Neural cell (in vitro differentiated cells): ENCODE data around the gene LRRC3. TPM values are rescaled to one million over a fixed set of nuclear protein-coding genes. Genes with fewer than 3 reads are reported as not detected.

ENCODE experiments used
- H2AFZ ChIP-seq: fragments of 200-600, 300-800 bp; sonication (generic), shearing (Covaris generic); 2 replicates; pipeline ENCODE4 v1.6.0; 2014; ENCODE audit warnings: low read depth, mild to moderate bottlenecking, antibody characterized with exemption, low read length, moderate library complexity
- H3F3A ChIP-seq: fragments of 200-600 bp; shearing (Covaris generic); 2 replicates; pipeline ENCODE4 v1.6.1; 2016; ENCODE audit warnings: mild to moderate bottlenecking, moderate library complexity, mixed read lengths, antibody characterized with exemption, low read length; ENCODE audit not compliant: insufficient read depth, poor library complexity, severe bottlenecking
- H3K27ac ChIP-seq: fragments of 200-600, 300-800 bp; sonication (generic), shearing (Covaris generic); 2 replicates; pipeline ENCODE4 v1.5.1; 2014; ENCODE audit warnings: mild to moderate bottlenecking, low read length, moderate library complexity
- H3K27me3 ChIP-seq: fragments of 300-800, 200-600 bp; sonication (generic), shearing (Covaris generic); 2 replicates; pipeline ENCODE4 v1.6.0; 2014; ENCODE audit warnings: mild to moderate bottlenecking, low read depth, low read length, moderate library complexity; ENCODE audit not compliant: insufficient read depth
- H3K36me3 ChIP-seq: fragments of 300-800, 200-600 bp; sonication (generic), shearing (Covaris generic); 2 replicates; pipeline ENCODE4 v1.5.1; 2014; ENCODE audit warnings: mild to moderate bottlenecking, antibody characterized with exemption, low read length, moderate library complexity; ENCODE audit not compliant: insufficient read depth
- H3K4me2 ChIP-seq: fragments of 300-800, 200-600 bp; sonication (generic), shearing (Covaris generic); 2 replicates; pipeline ENCODE4 v1.6.0; 2014; ENCODE audit warnings: mild to moderate bottlenecking, low read length
- H3K4me3 ChIP-seq: fragments of 300-800, 200-600 bp; sonication (generic), shearing (Covaris generic); 2 replicates; pipeline ENCODE4 v1.5.1; 2014; ENCODE audit warnings: mild to moderate bottlenecking, low read length, moderate library complexity
- H3K79me2 ChIP-seq: fragments of 200-600 bp; shearing (Covaris generic); replicated peaks from 2 replicates; pipeline ENCODE4 v1.6.0; 2014; ENCODE audit warnings: mild to moderate bottlenecking, low read length, moderate library complexity; ENCODE audit not compliant: insufficient read depth
- H3K9ac ChIP-seq: fragments of 300-800, 200-600 bp; sonication (generic), shearing (Covaris generic); 2 replicates; pipeline ENCODE4 v1.6.1; 2016; ENCODE audit warnings: mild to moderate bottlenecking, low read length, mixed read lengths
- H3K9me2 ChIP-seq: fragments of 200-600 bp; shearing (Covaris generic); 2 replicates; pipeline ENCODE4 v1.6.1; 2016; ENCODE audit warnings: mild to moderate bottlenecking, low read length, mixed read lengths; ENCODE audit not compliant: insufficient read depth
- H3K9me3 ChIP-seq: fragments of 200-600, 300-800 bp; sonication (generic), shearing (Covaris generic); 2 replicates; pipeline ENCODE4 v1.6.1; 2016; ENCODE audit warnings: mild to moderate bottlenecking, mixed run types, low read length, moderate library complexity, mixed read lengths
- H4K20me1 ChIP-seq: fragments of 200-600 bp; shearing (Covaris generic); 2 replicates; pipeline ENCODE4 v1.6.1; 2016; ENCODE audit warnings: mild to moderate bottlenecking, mixed run types; ENCODE audit not compliant: insufficient read depth
- EP300 ChIP-seq: fragments of 450-650 bp; conservative IDR thresholded peaks from 2 replicates; pipeline ENCODE4 v1.6.1; 2014; ENCODE audit warnings: antibody characterized with exemption, mild to moderate bottlenecking, moderate library complexity; ENCODE audit not compliant: poor library complexity, severe bottlenecking
- EZH2 ChIP-seq: fragments of 200-600, 300-800 bp; shearing (Covaris generic), sonication (generic); IDR thresholded peaks from 2 replicates; pipeline ENCODE4 v1.6.1; 2014; ENCODE audit warnings: antibody characterized with exemption, low read length, borderline replicate concordance, mild to moderate bottlenecking; ENCODE audit not compliant: insufficient read depth, poor library complexity, severe bottlenecking
- MXI1 ChIP-seq: fragments of 450-650 bp; conservative IDR thresholded peaks from 2 replicates; pipeline ENCODE4 v1.6.1; 2014; ENCODE audit warnings: antibody characterized with exemption, mild to moderate bottlenecking; ENCODE audit not compliant: poor library complexity, severe bottlenecking
- POLR2AphosphoS5 ChIP-seq: IDR thresholded peaks from 2 replicates; pipeline ENCODE4 v1.6.1; 2012
- RAD21 ChIP-seq: fragments of 450-650 bp; conservative IDR thresholded peaks from 2 replicates; pipeline ENCODE4 v1.6.1; 2014; ENCODE audit warnings: antibody characterized with exemption, mild to moderate bottlenecking, moderate library complexity
- SMC3 ChIP-seq: fragments of 450-650 bp; conservative IDR thresholded peaks from 2 replicates; pipeline ENCODE4 v1.6.1; 2014; ENCODE audit warnings: antibody characterized with exemption, mild to moderate bottlenecking, moderate library complexity; ENCODE audit not compliant: poor library complexity
- TAF1 ChIP-seq: IDR thresholded peaks from 2 replicates; pipeline ENCODE4 v1.6.1; 2012; ENCODE audit warnings: low read depth
- polyA plus RNA-seq: library from polyadenylated mRNA; depleted of rRNA; stranded (reverse); fragments of >200 nt; gene quantifications from 2 replicates; pipeline ENCODE4 v1.2.3, GENCODE V29; 2014
- small RNA-seq, 3 experiments: library from RNA; depleted of rRNA; stranded (forward); fragments of <200 nt; gene quantifications; one replicate each; pipeline ENCODE3, GENCODE V24; 2012
- TF ChIP-seq, protein P1 (sequence below): fragments of 450-650 bp; IDR thresholded peaks from 2 replicates; pipeline ENCODE4 v1.5.1; 2014; ENCODE audit warnings: antibody characterized with exemption, mild to moderate bottlenecking, moderate library complexity; ENCODE audit not compliant: poor library complexity, severe bottlenecking
- TF ChIP-seq, protein P2 (sequence below): IDR thresholded peaks from 2 replicates; pipeline ENCODE4 v1.6.1; 2012; ENCODE audit warnings: borderline replicate concordance

Gene LRRC3
- polyA plus RNA-seq, 1 donor from 2014 or later, result 3.8 TPM

DNA sequence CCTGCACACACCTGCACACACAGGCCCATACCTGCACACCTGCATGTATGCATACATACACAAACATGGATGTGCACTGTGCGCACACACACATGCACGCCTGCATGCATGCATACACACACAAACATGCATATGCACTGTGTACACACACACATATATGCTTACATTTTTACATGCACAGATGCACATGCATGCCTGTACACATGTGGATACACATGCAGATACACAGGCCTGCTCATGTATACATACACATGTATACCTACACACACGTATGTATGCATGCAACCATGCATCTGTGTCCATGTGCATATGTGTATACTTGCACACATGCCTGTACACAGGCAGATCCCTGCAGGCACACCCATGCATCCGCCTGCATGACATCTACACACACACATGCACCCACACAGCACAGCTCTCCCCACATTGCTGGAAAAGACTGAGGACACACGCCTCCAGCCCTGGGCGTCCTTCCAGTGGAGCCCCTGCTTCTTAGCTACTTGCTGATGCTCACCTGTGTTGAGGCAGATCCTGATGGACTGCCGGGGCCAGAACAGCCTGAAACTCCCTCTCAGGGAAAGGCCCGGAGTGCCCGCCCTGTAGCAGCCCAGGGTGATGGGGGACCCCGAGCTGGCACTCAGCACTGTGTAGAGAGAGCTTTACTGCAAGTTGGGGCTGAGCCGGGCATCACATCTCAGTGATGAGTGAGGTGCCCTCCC lies 56.1 kb downstream of the LRRC3 start:
- Histone ChIP-seq H3K4me3 (no peak overlapping the region), H3K9ac (no peak overlapping the region), H2AFZ (no peak overlapping the region), H4K20me1 (no peaks in the 10 kb centered on the region), H3K9me3 (no peaks in the 10 kb centered on the region), H3K79me2 (no peaks in the 10 kb centered on the region), H3K27me3 (no peaks in the 10 kb centered on the region), H3K4me2 (no peak overlapping the region), H3K27ac (no peak overlapping the region), H3K36me3 (no peaks in the 10 kb centered on the region), H3F3A (no peaks in the 10 kb centered on the region), H3K9me2 (no peaks in the 10 kb centered on the region)
- TF ChIP-seq SMC3 (no peak), RAD21 (no peak), EZH2 (no peak), POLR2AphosphoS5 (no peak), MXI1 (no peak), TAF1 (no peak), EP300 (no peak)
- TF ChIP-seq, protein P1, sequence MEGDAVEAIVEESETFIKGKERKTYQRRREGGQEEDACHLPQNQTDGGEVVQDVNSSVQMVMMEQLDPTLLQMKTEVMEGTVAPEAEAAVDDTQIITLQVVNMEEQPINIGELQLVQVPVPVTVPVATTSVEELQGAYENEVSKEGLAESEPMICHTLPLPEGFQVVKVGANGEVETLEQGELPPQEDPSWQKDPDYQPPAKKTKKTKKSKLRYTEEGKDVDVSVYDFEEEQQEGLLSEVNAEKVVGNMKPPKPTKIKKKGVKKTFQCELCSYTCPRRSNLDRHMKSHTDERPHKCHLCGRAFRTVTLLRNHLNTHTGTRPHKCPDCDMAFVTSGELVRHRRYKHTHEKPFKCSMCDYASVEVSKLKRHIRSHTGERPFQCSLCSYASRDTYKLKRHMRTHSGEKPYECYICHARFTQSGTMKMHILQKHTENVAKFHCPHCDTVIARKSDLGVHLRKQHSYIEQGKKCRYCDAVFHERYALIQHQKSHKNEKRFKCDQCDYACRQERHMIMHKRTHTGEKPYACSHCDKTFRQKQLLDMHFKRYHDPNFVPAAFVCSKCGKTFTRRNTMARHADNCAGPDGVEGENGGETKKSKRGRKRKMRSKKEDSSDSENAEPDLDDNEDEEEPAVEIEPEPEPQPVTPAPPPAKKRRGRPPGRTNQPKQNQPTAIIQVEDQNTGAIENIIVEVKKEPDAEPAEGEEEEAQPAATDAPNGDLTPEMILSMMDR, result no peak
- TF ChIP-seq, protein P2, sequence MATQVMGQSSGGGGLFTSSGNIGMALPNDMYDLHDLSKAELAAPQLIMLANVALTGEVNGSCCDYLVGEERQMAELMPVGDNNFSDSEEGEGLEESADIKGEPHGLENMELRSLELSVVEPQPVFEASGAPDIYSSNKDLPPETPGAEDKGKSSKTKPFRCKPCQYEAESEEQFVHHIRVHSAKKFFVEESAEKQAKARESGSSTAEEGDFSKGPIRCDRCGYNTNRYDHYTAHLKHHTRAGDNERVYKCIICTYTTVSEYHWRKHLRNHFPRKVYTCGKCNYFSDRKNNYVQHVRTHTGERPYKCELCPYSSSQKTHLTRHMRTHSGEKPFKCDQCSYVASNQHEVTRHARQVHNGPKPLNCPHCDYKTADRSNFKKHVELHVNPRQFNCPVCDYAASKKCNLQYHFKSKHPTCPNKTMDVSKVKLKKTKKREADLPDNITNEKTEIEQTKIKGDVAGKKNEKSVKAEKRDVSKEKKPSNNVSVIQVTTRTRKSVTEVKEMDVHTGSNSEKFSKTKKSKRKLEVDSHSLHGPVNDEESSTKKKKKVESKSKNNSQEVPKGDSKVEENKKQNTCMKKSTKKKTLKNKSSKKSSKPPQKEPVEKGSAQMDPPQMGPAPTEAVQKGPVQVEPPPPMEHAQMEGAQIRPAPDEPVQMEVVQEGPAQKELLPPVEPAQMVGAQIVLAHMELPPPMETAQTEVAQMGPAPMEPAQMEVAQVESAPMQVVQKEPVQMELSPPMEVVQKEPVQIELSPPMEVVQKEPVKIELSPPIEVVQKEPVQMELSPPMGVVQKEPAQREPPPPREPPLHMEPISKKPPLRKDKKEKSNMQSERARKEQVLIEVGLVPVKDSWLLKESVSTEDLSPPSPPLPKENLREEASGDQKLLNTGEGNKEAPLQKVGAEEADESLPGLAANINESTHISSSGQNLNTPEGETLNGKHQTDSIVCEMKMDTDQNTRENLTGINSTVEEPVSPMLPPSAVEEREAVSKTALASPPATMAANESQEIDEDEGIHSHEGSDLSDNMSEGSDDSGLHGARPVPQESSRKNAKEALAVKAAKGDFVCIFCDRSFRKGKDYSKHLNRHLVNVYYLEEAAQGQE, result no peak

Small RNA genes within 50 kb of the gene (small RNA-seq; reads per million reads assigned to genes)
- 0 reads per million in 3 experiments for gene RF00285

Other genes with a start within 250 kb of the LRRC3 start
- not detected in 2 replicates for gene ICOSLG, start 214.6 kb upstream of the LRRC3 start, polyA plus RNA-seq
- gene DNMT3L, start 193.6 kb upstream of the LRRC3 start, polyA plus RNA-seq, result not detected in 2 replicates
- gene AIRE, start 169.6 kb upstream of the LRRC3 start, polyA plus RNA-seq, result not detected in 2 replicates
- 79.6 and 94.4 TPM in 2 replicates for gene PFKL, start 155.5 kb upstream of the LRRC3 start, polyA plus RNA-seq
- gene CFAP410, start 116.1 kb upstream of the LRRC3 start, polyA plus RNA-seq, result 36.0 and 36.5 TPM in 2 replicates
- 0.14 and 0.16 TPM in 2 replicates for gene TRPM2, start 101.9 kb upstream of the LRRC3 start, polyA plus RNA-seq
- not detected in 2 replicates for gene KRTAP10-1, start 84.7 kb downstream of the LRRC3 start, polyA plus RNA-seq
- gene KRTAP10-2, start 96.0 kb downstream of the LRRC3 start, polyA plus RNA-seq, result not detected in 2 replicates
- gene KRTAP10-3, start 103.3 kb downstream of the LRRC3 start, polyA plus RNA-seq, result not detected in 2 replicates
- not detected in 2 replicates for gene KRTAP10-4, start 118.2 kb downstream of the LRRC3 start, polyA plus RNA-seq
- not detected in 2 replicates for gene KRTAP10-5, start 125.1 kb downstream of the LRRC3 start, polyA plus RNA-seq
- not detected in 2 replicates for gene KRTAP10-6, start 137.0 kb downstream of the LRRC3 start, polyA plus RNA-seq
- not detected in 2 replicates for gene KRTAP10-7, start 145.1 kb downstream of the LRRC3 start, polyA plus RNA-seq
- not detected in 2 replicates for gene KRTAP10-8, start 156.6 kb downstream of the LRRC3 start, polyA plus RNA-seq
- not detected in 2 replicates for gene KRTAP10-9, start 171.6 kb downstream of the LRRC3 start, polyA plus RNA-seq
- gene KRTAP10-10, start 181.8 kb downstream of the LRRC3 start, polyA plus RNA-seq, result not detected in 2 replicates
- gene KRTAP10-11, start 190.9 kb downstream of the LRRC3 start, polyA plus RNA-seq, result not detected in 2 replicates
- gene KRTAP12-4, start 199.1 kb downstream of the LRRC3 start, polyA plus RNA-seq, result not detected in 2 replicates
- gene KRTAP12-3, start 202.4 kb downstream of the LRRC3 start, polyA plus RNA-seq, result not detected in 2 replicates
- not detected in 2 replicates for gene KRTAP12-2, start 211.4 kb downstream of the LRRC3 start, polyA plus RNA-seq
- not detected in 2 replicates for gene KRTAP12-1, start 226.7 kb downstream of the LRRC3 start, polyA plus RNA-seq
- gene KRTAP10-12, start 241.7 kb downstream of the LRRC3 start, polyA plus RNA-seq, result not detected in 2 replicates